ENCODE data around the gene MAP2K4.

Gene MAP2K4

GRCh38 chr17:12048843-12049473 is 28.3 kb downstream of the MAP2K4 start:
- TF ChIP-seq CTCF (IDR thresholded peaks at IDR 0.05; ENCODE audit: low read length, missing control alignments): no peak
- DNase-seq (ENCODE audit: low read depth): no peak
- no peak overlapping the region for H3K4me3 ChIP-seq (replicated peaks; ENCODE audit: low read depth, low read length)

- H3K4me3 ChIP-seq (replicated peaks; ENCODE audit: low read depth, low read length): no peak overlapping the region
- DNase-seq (ENCODE audit: low read depth): no peak
Observed at GRCh38 chr17:12050646-12051225, 30.1 kb downstream of the MAP2K4 start.

GRCh38 chr17:12053552-12053951 is 32.9 kb downstream of the MAP2K4 start:
- no peak for DNase-seq (ENCODE audit: low read depth)
- no peak for TF ChIP-seq CTCF (IDR thresholded peaks at IDR 0.05; ENCODE audit: low read length, missing control alignments)
- no peak overlapping the region for H3K4me3 ChIP-seq (replicated peaks; ENCODE audit: low read depth, low read length)

More at GRCh38 chr17:12050646-12051225, 30.1 kb downstream of the MAP2K4 start:
- TF ChIP-seq CTCF (IDR thresholded peaks at IDR 0.05; ENCODE audit: low read length, missing control alignments): no peak

- DNase-seq (ENCODE audit: low read depth): no peak
- TF ChIP-seq CTCF (IDR thresholded peaks at IDR 0.05; ENCODE audit: low read length, missing control alignments): no peak
- H3K4me3 ChIP-seq (replicated peaks; ENCODE audit: low read depth, low read length): no peak overlapping the region
Observed at GRCh38 chr17:12055889-12056288, 35.2 kb downstream of the MAP2K4 start.

GRCh38 chr17:12057520-12057919 is 36.8 kb downstream of the MAP2K4 start:
- no peak for DNase-seq (ENCODE audit: low read depth)
- H3K4me3 ChIP-seq (replicated peaks; ENCODE audit: low read depth, low read length): no peak overlapping the region
- no peak for TF ChIP-seq CTCF (IDR thresholded peaks at IDR 0.05; ENCODE audit: low read length, missing control alignments)

- no peak for TF ChIP-seq CTCF (IDR thresholded peaks at IDR 0.05; ENCODE audit: low read length, missing control alignments)
- no peak for DNase-seq (ENCODE audit: low read depth)
- no peak overlapping the region for H3K4me3 ChIP-seq (replicated peaks; ENCODE audit: low read depth, low read length)
Observed at GRCh38 chr17:12058535-12058934, 37.9 kb downstream of the MAP2K4 start.

- no peak for DNase-seq (ENCODE audit: low read depth)
- H3K4me3 ChIP-seq (replicated peaks; ENCODE audit: low read depth, low read length): no peak overlapping the region
- no peak for TF ChIP-seq CTCF (IDR thresholded peaks at IDR 0.05; ENCODE audit: low read length, missing control alignments)
Observed at GRCh38 chr17:12062249-12062648, 41.6 kb downstream of the MAP2K4 start.

Measured in fibroblast of pulmonary artery (primary cell).